ENCODE measurements around the gene ZNF235. TPM values are rescaled to one million over a fixed set of nuclear protein-coding genes. Genes with fewer than 3 reads are reported as not detected.

The ZNF235 gene
- total and polyA plus RNA-seq, 2 of the 4 experiments (the other 2 are of a cell fraction): 0.77 to 3.0 TPM

GRCh38 chr19:44332145-44332544 lies 27.3 kb upstream of the ZNF235 start:
- no peak overlapping the region for H3K4me2 ChIP-seq (ENCODE audit: low read depth, low read length)
- no peak overlapping the region for H3K23ac ChIP-seq (ENCODE audit: low read depth, low read length)
- H2AK9ac ChIP-seq (replicated peaks; ENCODE audit: low read depth, low read length, poor library complexity): no peak overlapping the region
- no peak for DNase-seq
- H2BK15ac ChIP-seq (ENCODE audit: low read depth, low read length): no peak overlapping the region
- H2AK5ac ChIP-seq (ENCODE audit: low read depth, low read length): no peak overlapping the region
- H2BK5ac ChIP-seq (ENCODE audit: low read depth, low read length, poor library complexity, severe bottlenecking): no peak overlapping the region
- in situ Hi-C loops (cut with MboI; ENCODE audit: low sequenced_read_pairs) (no loop called here), dilution Hi-C loops (cut with HindIII; ENCODE audit: low sequenced_read_pairs, unreplicated experiment) (no loop called here), intact Hi-C loops (cut with micrococcal nuclease) (no loop called here)
- no TSS peak for BruUV-seq (replicated peaks)
- no peaks in the 10 kb centered on the region for H3K27me3 ChIP-seq (ENCODE audit: control insufficient read depth, insufficient read depth, low read length)
- no peak overlapping the region for H3K4me3 ChIP-seq (ENCODE audit: insufficient read depth, low read depth, low read length)
- ChIA-PET POLR2A (ENCODE audit: unreplicated experiment) (no interaction called here), CTCF (no interaction called here)
- no CpG with 5 or more reads among the region's 1 CpG for WGBS, 2 experiments (ENCODE audit: extremely low coverage in 2 of 2, insufficient read length in 1 of 2)
- H4K91ac ChIP-seq (ENCODE audit: insufficient read depth, low read depth, low read length): no peak overlapping the region
- no peak overlapping the region for H3K56ac ChIP-seq (ENCODE audit: extremely low read depth, insufficient read depth, low read length)
- no peaks in the 10 kb centered on the region for H3K4me1 ChIP-seq (ENCODE audit: control insufficient read depth, insufficient read depth, low read length)
- no peak overlapping the region for H3K27ac ChIP-seq (ENCODE audit: insufficient read depth, low read length)
- no peak for TF ChIP-seq USF2 (IDR thresholded peaks at IDR 0.05; ENCODE audit: low read depth, low read length)
- no peak for TF ChIP-seq SMC3 (IDR thresholded peaks at IDR 0.05; ENCODE audit: low read depth, low read length)
- no peak for TF ChIP-seq MXI1 (IDR thresholded peaks at IDR 0.05; ENCODE audit: borderline replicate concordance, low read depth, low read length)
- H2AFZ ChIP-seq (replicated peaks; ENCODE audit: low read length, poor library complexity): no peak overlapping the region
- peaks cover 28% of the 10 kb centered on the region for H3K9me3 ChIP-seq (ENCODE audit: control insufficient read depth, insufficient read depth, low read length)
- H3K9ac ChIP-seq (ENCODE audit: low read depth, low read length): no peak overlapping the region
- no peak overlapping the region for H2BK20ac ChIP-seq (ENCODE audit: low read depth, low read length)
- no peak overlapping the region for H3K4ac ChIP-seq (ENCODE audit: low read depth, low read length)
- no peaks in the 10 kb centered on the region; a peak in 1 of 4 replicates for H3K79me1 ChIP-seq (ENCODE audit: low read depth in 1 of 2, low read length in 2 of 2)
- peaks cover 46% of the 10 kb centered on the region for H3K36me3 ChIP-seq (ENCODE audit: control insufficient read depth, insufficient read depth, low read length)
- H4K8ac ChIP-seq (ENCODE audit: low read depth in 2 of 2, low read length in 2 of 2): no peak overlapping the region
- ATAC-seq (ENCODE audit: low read depth): no peak
- H3K9me1 ChIP-seq (ENCODE audit: insufficient read depth, low read length): no peaks in the 10 kb centered on the region
- no peak overlapping the region for H3K18ac ChIP-seq (ENCODE audit: low read depth, low read length)
- H2BK120ac ChIP-seq (ENCODE audit: low read depth, low read length): no peak overlapping the region
- no peak overlapping the region for H3K14ac ChIP-seq (replicated peaks; ENCODE audit: low read depth, low read length)
- no peaks in the 10 kb centered on the region for H4K20me1 ChIP-seq (ENCODE audit: insufficient read depth, low read length)
- H4K5ac ChIP-seq (ENCODE audit: low read depth, low read length): no peak overlapping the region

Measured in IMR-90 (cell line).